GM23338 (cell line): ENCODE measurements around the gene KIAA1217. TPM values are rescaled to one million over a fixed set of nuclear protein-coding genes. Genes with fewer than 3 reads are reported as not detected.

Source experiments
- ATAC-seq: fragments of 200-7000 bp; cut with Tn5 transposase; 3 replicates; pipeline ENCODE4 v1.9.1; 2020
- DNase-seq: peaks from one replicate; pipeline ENCODE4 v3.0.0-alpha.2; 2015; ENCODE audit warnings: low spot score
- H2AFZ ChIP-seq: fragments of 200-600 bp; sonication (generic); 2 replicates; pipeline ENCODE4 v1.8.0; 2016; ENCODE audit warnings: antibody characterized with exemption, mild to moderate bottlenecking, moderate library complexity
- H3F3A ChIP-seq: fragments of 200-600 bp; sonication (generic); replicated peaks from 2 replicates; pipeline ENCODE4 v1.8.0; 2017; ENCODE audit warnings: antibody characterized with exemption, mixed run types, low read depth
- H3K27ac ChIP-seq: fragments of 200-600 bp; sonication (generic); 2 replicates; pipeline ENCODE4 v1.6.1; 2016; ENCODE audit warnings: low read depth
- H3K27me3 ChIP-seq: fragments of 200-600 bp; sonication (generic); 2 replicates; pipeline ENCODE4 v1.8.0; 2016; ENCODE audit warnings: mild to moderate bottlenecking, mixed run types, moderate library complexity; ENCODE audit not compliant: insufficient read depth
- H3K36me3 ChIP-seq: fragments of 200-600 bp; sonication (generic); 2 replicates; pipeline ENCODE4 v1.8.0; 2016; ENCODE audit warnings: mild to moderate bottlenecking; ENCODE audit not compliant: insufficient read depth
- H3K4me1 ChIP-seq: fragments of 200-600 bp; sonication (generic); 2 replicates; pipeline ENCODE4 v1.8.0; 2016; ENCODE audit warnings: mild to moderate bottlenecking, moderate library complexity; ENCODE audit not compliant: insufficient read depth
- H3K4me2 ChIP-seq: fragments of 200-600 bp; sonication (generic); 2 replicates; pipeline ENCODE4 v1.7.1; 2017; ENCODE audit warnings: mixed run types
- H3K4me3 ChIP-seq: fragments of 200-600 bp; sonication (generic); 2 replicates; pipeline ENCODE4 v1.6.1; 2016; ENCODE audit warnings: mixed run types
- H3K79me2 ChIP-seq: fragments of 200-600 bp; sonication (generic); replicated peaks from 2 replicates; pipeline ENCODE4 v1.8.0; 2017; ENCODE audit warnings: mild to moderate bottlenecking; ENCODE audit not compliant: insufficient read depth
- H3K9me2 ChIP-seq: fragments of 200-600 bp; sonication (generic); 2 replicates; pipeline ENCODE4 v1.8.0; 2017; ENCODE audit not compliant: insufficient read depth
- H4K20me1 ChIP-seq: fragments of 200-600 bp; sonication (generic); replicated peaks from 2 replicates; pipeline ENCODE4 v1.8.0; 2017; ENCODE audit warnings: mild to moderate bottlenecking; ENCODE audit not compliant: insufficient read depth
- H3K27ac Mint-ChIP-seq: 2 replicates; pipeline ENCODE4 v1.8.0; 2020; ENCODE audit warnings: inconsistent platforms, mild to moderate bottlenecking, moderate library complexity, mixed read lengths
- H3K27me3 Mint-ChIP-seq: 3 replicates; pipeline ENCODE4 v1.8.0; 2022; ENCODE audit warnings: low read depth, mild to moderate bottlenecking, moderate library complexity, mixed read lengths, inconsistent platforms; ENCODE audit not compliant: insufficient read depth, poor library complexity
- H3K36me3 Mint-ChIP-seq: 3 replicates; pipeline ENCODE4 v1.8.0; 2021; ENCODE audit warnings: low read depth, mild to moderate bottlenecking, inconsistent platforms, moderate library complexity, mixed read lengths
- H3K4me1 Mint-ChIP-seq: 3 replicates; pipeline ENCODE4 v1.8.0; 2020; ENCODE audit warnings: mild to moderate bottlenecking, inconsistent platforms, mixed read lengths
- H3K4me3 Mint-ChIP-seq: 3 replicates; pipeline ENCODE4 v1.8.0; 2021; ENCODE audit warnings: moderate library complexity, mild to moderate bottlenecking, inconsistent platforms, mixed read lengths
- H3K9me3 Mint-ChIP-seq: 3 replicates; pipeline ENCODE4 v1.8.0; 2020; ENCODE audit warnings: moderate library complexity, mild to moderate bottlenecking, inconsistent platforms, mixed read lengths
- CTCF ChIP-seq, 2 experiments: fragments of 200-600 bp in 1 of 2; sonication (generic) in 1 of 2; conservative IDR thresholded peaks; 2 replicates each; pipeline versions ENCODE4 v1.5.1 to v1.6.1; 2016 to 2017; ENCODE audit warnings: antibody characterized with exemption in 2 of 2, low read depth in 2 of 2, mild to moderate bottlenecking in 2 of 2, moderate library complexity in 1 of 2
- EZH2 ChIP-seq: fragments of 200-600 bp; sonication (generic); IDR thresholded peaks from one replicate; pipeline ENCODE4 v1.8.0; 2017; ENCODE audit warnings: antibody characterized with exemption, mild to moderate bottlenecking, low read depth; ENCODE audit not compliant: unreplicated experiment
- EZH2phosphoT487 ChIP-seq: fragments of 200-600 bp; sonication (generic); IDR thresholded peaks from one replicate; pipeline ENCODE4 v1.8.1; 2018; ENCODE audit warnings: antibody characterized with exemption; ENCODE audit not compliant: unreplicated experiment
- JUNB ChIP-seq: IDR thresholded peaks from one replicate; pipeline ENCODE4 v1.6.1; 2016; ENCODE audit warnings: antibody characterized with exemption; ENCODE audit not compliant: unreplicated experiment
- POLR2AphosphoS5 ChIP-seq: IDR thresholded peaks from 2 replicates; pipeline ENCODE4 v1.6.1; 2016; ENCODE audit warnings: antibody characterized with exemption, low read depth
- ZNF114 ChIP-seq: fragments of 250-450 bp; sonication (Bioruptor Pico); IDR thresholded peaks from 2 replicates; pipeline ENCODE4 v1.5.0; 2020; ENCODE audit warnings: mild to moderate bottlenecking, moderate library complexity
- ZNF331 ChIP-seq: fragments of 250-450 bp; sonication (Bioruptor Pico); IDR thresholded peaks from 2 replicates; pipeline ENCODE4 v1.5.0; 2020; ENCODE audit warnings: low read depth, mild to moderate bottlenecking, moderate library complexity
- ZNF462 ChIP-seq: fragments of 250-450 bp; sonication (Bioruptor Pico); IDR thresholded peaks from 2 replicates; pipeline ENCODE4 v1.5.0; 2020; ENCODE audit warnings: mild to moderate bottlenecking, moderate library complexity
- polyA plus RNA-seq: library from polyadenylated mRNA; unstranded; fragments of >200 nt; fragmentation: Nextera tagmentation; extraction: Ambion mirVana; gene quantifications from 2 replicates; pipeline ENCODE4 v1.2.1, GENCODE V29; 2016
- total RNA-seq: library from RNA; depleted of rRNA; stranded (reverse); fragments of >200 nt; shearing (Covaris generic); gene quantifications from 2 replicates; pipeline ENCODE4 v1.2.3, GENCODE V29; 2014

Gene KIAA1217
- total and polyA plus RNA-seq, 2 experiments from 2014 or later: 6.4 to 9.1 TPM

- Histone ChIP-seq H3K79me2 (no peaks in the 10 kb centered on the region), H3K4me1 (peaks cover 5% of the 10 kb centered on the region; the same call in 1 of the 2 replicates), H3K4me2 (no peak overlapping the region), H3K27ac (no peak overlapping the region), H4K20me1 (no peaks in the 10 kb centered on the region; the same call in 1 of the 2 replicates), H3K27me3 (no peaks in the 10 kb centered on the region), H3K4me3 (no peak overlapping the region), H3F3A (no peaks in the 10 kb centered on the region), H3K9me2 (no peaks in the 10 kb centered on the region), H2AFZ (no peak overlapping the region), H3K36me3 (no peaks in the 10 kb centered on the region)
- Mint-ChIP-seq H3K27ac (no peak overlapping the region), H3K4me1 (peaks cover 13% of the 10 kb centered on the region), H3K27me3 (no peaks in the 10 kb centered on the region), H3K9me3 (no peaks in the 10 kb centered on the region), H3K4me3 (no peak overlapping the region), H3K36me3 (no peaks in the 10 kb centered on the region)
- DNase-seq (no peak), ATAC-seq (no peak)
- TF ChIP-seq EZH2phosphoT487 (no peak), ZNF462 (CRISPR knock-in tag) (no peak), POLR2AphosphoS5 (no peak), EZH2 (no peak), JUNB (no peak), ZNF331 (no peak), ZNF114 (CRISPR knock-in tag) (no peak), CTCF (conservative IDR thresholded peaks at IDR 0.05; ENCODE audit: low read depth in 2 of 2) (no peak)
Observed at GRCh38 chr10:24467136-24467535, 258.2 kb downstream of the KIAA1217 start.
